Measurements from ENCODE around the gene C3AR1. TPM values are rescaled to one million over a fixed set of nuclear protein-coding genes. Genes with fewer than 3 reads are reported as not detected.

Gene C3AR1
- total RNA-seq, 2 donors from 2014 or later: not detected

DNA sequence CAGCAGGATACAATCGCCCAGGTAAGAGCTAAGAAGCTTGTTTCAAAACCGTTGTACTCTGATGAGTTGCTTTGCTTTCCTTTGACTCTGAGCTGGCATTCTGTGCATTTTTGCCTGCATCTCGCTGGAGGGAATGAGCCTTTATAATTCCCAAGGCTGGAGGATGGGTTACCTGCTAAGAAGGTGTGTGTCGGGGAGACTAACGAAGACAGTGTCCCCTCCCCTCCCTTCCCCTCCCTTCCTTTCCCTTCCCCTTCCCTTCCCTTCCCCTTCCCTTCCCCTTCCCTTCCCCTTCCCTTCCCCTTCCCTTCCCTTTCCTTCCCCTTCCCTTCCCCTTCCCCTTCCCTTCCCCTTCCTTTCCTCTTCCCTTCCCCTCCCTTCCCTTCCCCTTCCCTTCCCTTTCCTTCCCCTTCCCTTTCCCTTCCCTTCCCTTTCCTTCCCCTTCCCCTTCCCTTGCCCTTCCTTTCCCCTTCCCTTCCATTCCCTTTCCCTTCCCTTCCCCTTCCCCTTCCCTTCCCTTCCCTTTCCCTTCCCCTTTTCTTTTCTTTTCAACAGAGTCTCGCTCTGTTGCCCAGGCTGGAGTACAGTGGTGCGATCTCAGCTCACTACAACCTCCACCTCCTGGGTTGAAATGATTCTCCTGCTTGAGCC is 15.4 kb downstream of the C3AR1 start:
- Mint-ChIP-seq H3K36me3 (ENCODE audit: low read depth) (peaks cover 81% of the 10 kb centered on the region), H3K4me1 (peaks cover 3% of the 10 kb centered on the region), H3K27me3 (ENCODE audit: insufficient read depth) (no peaks in the 10 kb centered on the region), H3K9me3 (no peaks in the 10 kb centered on the region), H3K27ac (no peak overlapping the region), H3K4me3 (no peak overlapping the region)
- peaks cover 88% of the 10 kb centered on the region for H3K36me3 ChIP-seq (ENCODE audit: control insufficient read depth, insufficient read depth, low read length)
- H3K4me1 ChIP-seq (ENCODE audit: control insufficient read depth, insufficient read depth, low read length): no peaks in the 10 kb centered on the region
- no peak overlapping the region for H3K27ac ChIP-seq (ENCODE audit: low read depth, low read length)
- H3K27me3 ChIP-seq (ENCODE audit: control insufficient read depth, insufficient read depth, low read length, poor library complexity, severe bottlenecking): no peaks in the 10 kb centered on the region
- TF ChIP-seq, protein P1, sequence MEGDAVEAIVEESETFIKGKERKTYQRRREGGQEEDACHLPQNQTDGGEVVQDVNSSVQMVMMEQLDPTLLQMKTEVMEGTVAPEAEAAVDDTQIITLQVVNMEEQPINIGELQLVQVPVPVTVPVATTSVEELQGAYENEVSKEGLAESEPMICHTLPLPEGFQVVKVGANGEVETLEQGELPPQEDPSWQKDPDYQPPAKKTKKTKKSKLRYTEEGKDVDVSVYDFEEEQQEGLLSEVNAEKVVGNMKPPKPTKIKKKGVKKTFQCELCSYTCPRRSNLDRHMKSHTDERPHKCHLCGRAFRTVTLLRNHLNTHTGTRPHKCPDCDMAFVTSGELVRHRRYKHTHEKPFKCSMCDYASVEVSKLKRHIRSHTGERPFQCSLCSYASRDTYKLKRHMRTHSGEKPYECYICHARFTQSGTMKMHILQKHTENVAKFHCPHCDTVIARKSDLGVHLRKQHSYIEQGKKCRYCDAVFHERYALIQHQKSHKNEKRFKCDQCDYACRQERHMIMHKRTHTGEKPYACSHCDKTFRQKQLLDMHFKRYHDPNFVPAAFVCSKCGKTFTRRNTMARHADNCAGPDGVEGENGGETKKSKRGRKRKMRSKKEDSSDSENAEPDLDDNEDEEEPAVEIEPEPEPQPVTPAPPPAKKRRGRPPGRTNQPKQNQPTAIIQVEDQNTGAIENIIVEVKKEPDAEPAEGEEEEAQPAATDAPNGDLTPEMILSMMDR (conservative IDR thresholded peaks at IDR 0.05): no peak
- H3K4me3 ChIP-seq (ENCODE audit: low read length): no peak overlapping the region
- no peak overlapping the region for H3K9ac ChIP-seq (ENCODE audit: extremely low read depth, low read length, poor library complexity, severe bottlenecking)
- no peaks in the 10 kb centered on the region for H3K9me3 ChIP-seq (ENCODE audit: control insufficient read depth, low read length)
- peak; percentile 22 for DNase-seq
- 90 to 92% methylated on average over 3 to 5 of the region's 7 CpGs for WGBS, 2 experiments (ENCODE audit: insufficient coverage in 1 of 2, insufficient read length in 1 of 2)

DNA sequence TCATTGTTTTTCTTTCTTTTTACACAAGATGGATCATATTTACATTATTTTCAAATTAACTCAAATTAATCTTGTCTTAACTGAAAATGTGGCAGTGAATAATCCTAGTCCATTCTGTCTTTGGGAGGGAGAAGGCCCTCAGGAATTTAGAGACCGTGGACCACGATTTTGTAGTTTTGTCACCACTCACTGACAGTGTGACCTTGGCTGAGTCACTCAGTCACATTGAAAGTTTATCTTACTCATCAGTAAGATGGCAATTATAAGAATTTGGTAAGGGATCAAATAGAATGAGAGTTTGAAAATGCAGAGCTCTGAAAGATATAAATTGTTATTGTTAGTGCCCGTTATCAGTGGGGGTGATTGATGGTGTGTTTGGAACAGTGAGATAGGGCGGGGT is 17.3 kb downstream of the C3AR1 start:
- Mint-ChIP-seq H3K27me3 (ENCODE audit: insufficient read depth) (no peaks in the 10 kb centered on the region), H3K4me1 (peaks cover 3% of the 10 kb centered on the region), H3K36me3 (ENCODE audit: low read depth) (peaks cover 76% of the 10 kb centered on the region), H3K27ac (no peak overlapping the region), H3K9me3 (no peaks in the 10 kb centered on the region), H3K4me3 (no peak overlapping the region)
- Histone ChIP-seq H3K9me3 (ENCODE audit: control insufficient read depth, low read length) (no peaks in the 10 kb centered on the region), H3K27ac (ENCODE audit: low read depth, low read length) (no peak overlapping the region), H3K36me3 (ENCODE audit: control insufficient read depth, insufficient read depth, low read length) (peaks cover 85% of the 10 kb centered on the region), H3K9ac (ENCODE audit: extremely low read depth, low read length, poor library complexity, severe bottlenecking) (no peak overlapping the region), H3K27me3 (ENCODE audit: control insufficient read depth, insufficient read depth, low read length, poor library complexity, severe bottlenecking) (no peaks in the 10 kb centered on the region), H3K4me3 (ENCODE audit: low read length) (no peak overlapping the region), H3K4me1 (ENCODE audit: control insufficient read depth, insufficient read depth, low read length) (no peaks in the 10 kb centered on the region)
- 92 to 93% methylated on average over 4 of the region's 4 CpGs for WGBS, 2 experiments (ENCODE audit: insufficient coverage in 1 of 2, insufficient read length in 1 of 2)
- TF ChIP-seq, protein P1 (conservative IDR thresholded peaks at IDR 0.05): no peak
- DNase-seq: no peak

DNA sequence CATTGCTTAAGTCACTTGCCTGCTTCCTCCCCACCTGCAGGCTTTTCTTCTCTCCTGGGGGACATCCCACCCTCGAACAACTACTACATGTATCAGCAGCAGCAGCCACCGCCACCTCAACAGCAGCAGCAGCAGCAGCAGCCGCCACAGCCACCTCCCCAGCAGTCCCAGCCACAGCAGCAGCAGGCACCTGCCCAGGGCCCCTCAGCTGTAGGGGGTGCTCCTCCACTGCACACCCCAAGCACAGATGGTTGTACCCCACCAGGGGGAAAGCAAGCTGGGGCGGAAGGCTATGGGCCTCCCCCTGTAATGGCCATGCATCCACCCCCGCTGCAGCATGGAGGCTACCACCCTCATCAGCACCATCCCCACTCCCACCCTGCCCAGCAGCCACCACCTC is 18.3 kb downstream of the C3AR1 start:
- Histone ChIP-seq H3K4me3 (ENCODE audit: low read length) (no peak overlapping the region), H3K27ac (ENCODE audit: low read depth, low read length) (no peak overlapping the region), H3K36me3 (ENCODE audit: control insufficient read depth, insufficient read depth, low read length) (peaks cover 83% of the 10 kb centered on the region), H3K9ac (ENCODE audit: extremely low read depth, low read length, poor library complexity, severe bottlenecking) (no peak overlapping the region), H3K27me3 (ENCODE audit: control insufficient read depth, insufficient read depth, low read length, poor library complexity, severe bottlenecking) (no peaks in the 10 kb centered on the region), H3K4me1 (ENCODE audit: control insufficient read depth, insufficient read depth, low read length) (no peaks in the 10 kb centered on the region), H3K9me3 (ENCODE audit: control insufficient read depth, low read length) (no peaks in the 10 kb centered on the region)
- no peak overlapping the region for H3K4me3 Mint-ChIP-seq
- H3K27me3 Mint-ChIP-seq (ENCODE audit: insufficient read depth): no peaks in the 10 kb centered on the region
- no peak for DNase-seq
- peaks cover 3% of the 10 kb centered on the region for H3K4me1 Mint-ChIP-seq
- 93 to 100% methylated on average over 1 to 5 of the region's 5 CpGs for WGBS, 2 experiments (ENCODE audit: insufficient coverage in 1 of 2, insufficient read length in 1 of 2)
- H3K9me3 Mint-ChIP-seq: no peaks in the 10 kb centered on the region
- peaks cover 77% of the 10 kb centered on the region for H3K36me3 Mint-ChIP-seq (ENCODE audit: low read depth)
- TF ChIP-seq, protein P1 (conservative IDR thresholded peaks at IDR 0.05): no peak
- H3K27ac Mint-ChIP-seq: no peak overlapping the region
